Dendritic cell treated with granulocyte-macrophage colony-stimulating factor and Interleukin-4, amounts not matched to agents 40 ng/mL and 50 ng/mL, for 4 days (primary cell): Measurements from ENCODE around the gene NEO1.
"Not testable (repeated sequence)": the region's sequence is repeated elsewhere in the genome, so short reads cannot be mapped to it uniquely, and the experiment has no call there.

Experiments
- H3K27ac Mint-ChIP-seq: one replicate; pipeline ENCODE4 v1.8.0; 2022; ENCODE audit warnings: mild to moderate bottlenecking, mixed read lengths
- H3K27me3 Mint-ChIP-seq: one replicate; pipeline ENCODE4 v1.8.0; 2022; ENCODE audit warnings: mild to moderate bottlenecking, mixed read lengths
- H3K36me3 Mint-ChIP-seq: one replicate; pipeline ENCODE4 v1.8.0; 2022; ENCODE audit warnings: low read depth, mixed read lengths
- H3K4me1 Mint-ChIP-seq: one replicate; pipeline ENCODE4 v1.8.0; 2022; ENCODE audit warnings: low read depth, mixed read lengths
- H3K4me3 Mint-ChIP-seq: one replicate; pipeline ENCODE4 v1.8.0; 2022; ENCODE audit warnings: mild to moderate bottlenecking, moderate library complexity, mixed read lengths
- H3K9me3 Mint-ChIP-seq: one replicate; pipeline ENCODE4 v1.8.0; 2022; ENCODE audit warnings: mixed read lengths
- intact Hi-C: fragments of 100-400 bp; cut with micrococcal nuclease; formaldehyde crosslinking; loops from one replicate; pipeline ENCODE4 v1.15.0; 2022

NEO1 gene

DNA sequence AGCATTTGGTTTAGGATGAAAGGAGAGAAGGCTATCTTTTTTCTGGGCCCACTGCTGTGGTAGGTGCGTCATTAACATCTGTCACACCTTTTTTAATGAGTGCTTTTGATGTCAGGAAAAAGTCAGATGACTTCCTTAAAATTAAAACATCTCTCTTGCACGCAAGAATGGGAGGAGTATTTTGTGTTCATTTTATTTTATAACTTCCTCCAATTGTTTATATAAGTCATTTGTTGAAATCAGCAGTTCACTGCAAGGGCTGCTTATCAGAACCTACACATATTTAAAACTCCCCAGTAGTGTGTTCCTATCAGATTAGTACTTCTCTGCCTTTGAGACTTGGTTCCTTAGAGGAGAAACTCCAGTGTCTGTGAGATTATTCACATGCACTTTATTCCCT, 143.8 kb downstream of the NEO1 start:
- intact Hi-C loops, result no loop called here
- Mint-ChIP-seq H3K27me3 (peaks cover 20% of the 10 kb centered on the region), H3K27ac (no peak overlapping the region), H3K9me3 (no peaks in the 10 kb centered on the region), H3K4me3 (no peak overlapping the region), H3K4me1 (no peaks in the 10 kb centered on the region), H3K36me3 (no peaks in the 10 kb centered on the region)

DNA sequence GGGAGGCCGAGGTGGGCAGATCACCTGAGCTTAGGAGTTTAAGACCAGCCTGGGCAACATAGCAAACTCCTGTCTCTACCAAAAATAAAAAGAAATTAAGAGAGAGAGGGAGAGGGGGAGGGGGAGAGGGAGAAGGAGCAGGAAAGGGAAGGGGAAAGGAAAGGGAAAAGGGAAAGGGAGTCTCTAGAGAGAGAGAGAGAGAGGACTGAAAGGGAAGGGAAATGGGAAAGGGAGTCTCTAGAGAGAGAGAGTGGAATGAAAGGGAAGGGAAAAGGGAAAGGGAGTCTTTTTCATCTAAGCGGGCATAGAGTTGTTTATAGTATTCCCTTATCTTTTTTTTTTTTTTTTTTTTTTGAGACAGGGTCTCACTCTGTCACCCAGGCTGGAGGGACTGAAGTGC, 148.1 kb downstream of the NEO1 start:
- H3K9me3 Mint-ChIP-seq, result no peaks in the 10 kb centered on the region
- intact Hi-C loops, result no loop called here
- H3K27me3 Mint-ChIP-seq, result peaks cover 22% of the 10 kb centered on the region
- no peaks in the 10 kb centered on the region for H3K36me3 Mint-ChIP-seq
- no peak overlapping the region for H3K27ac Mint-ChIP-seq
- no peak overlapping the region for H3K4me3 Mint-ChIP-seq
- H3K4me1 Mint-ChIP-seq, result no peaks in the 10 kb centered on the region

DNA sequence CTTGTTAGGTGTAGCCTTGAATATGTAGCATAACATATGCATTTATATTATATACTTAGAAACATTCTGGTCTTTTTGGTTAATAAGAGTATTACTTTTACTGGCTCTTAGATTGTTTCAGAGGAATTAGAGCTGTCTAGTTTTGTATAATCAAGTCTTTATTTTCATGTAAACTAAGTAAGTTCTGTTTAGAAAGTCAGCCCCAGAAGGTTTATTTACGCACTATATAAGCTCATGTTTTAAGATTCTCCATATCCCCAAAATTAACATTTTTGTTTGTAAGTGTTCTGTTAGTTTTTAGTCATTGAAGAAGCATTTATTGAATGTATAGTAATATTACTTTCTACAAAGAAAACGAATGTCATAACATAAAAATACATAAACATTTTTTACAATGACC, 158.4 kb downstream of the NEO1 start:
- Mint-ChIP-seq H3K27me3 (peaks cover 12% of the 10 kb centered on the region), H3K36me3 (no peaks in the 10 kb centered on the region)
- intact Hi-C loops, result no loop called here

DNA sequence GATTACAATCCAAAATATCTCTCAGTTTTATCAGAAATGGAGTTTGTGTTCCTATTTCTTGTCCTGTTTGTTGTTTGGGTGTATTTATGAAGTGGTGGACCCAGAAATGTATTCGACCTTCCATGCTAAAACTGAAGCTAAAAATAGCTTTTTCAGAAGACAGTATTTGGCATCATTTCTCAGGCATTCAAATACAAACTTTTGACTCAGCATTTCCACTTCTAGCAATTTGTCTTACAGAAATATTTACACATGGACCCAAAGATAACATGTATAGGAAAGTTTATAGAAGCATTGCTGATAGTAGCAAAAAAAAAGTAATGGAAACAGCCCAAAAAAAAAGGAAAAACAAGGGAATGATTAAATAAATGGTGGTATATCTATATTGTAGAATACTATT, 160.2 kb downstream of the NEO1 start:
- H3K9me3 Mint-ChIP-seq, result no peaks in the 10 kb centered on the region

More for the DNA sequence above, 158.4 kb downstream of the NEO1 start:
- Mint-ChIP-seq H3K4me1 (no peaks in the 10 kb centered on the region), H3K27ac (no peak overlapping the region), H3K9me3 (no peaks in the 10 kb centered on the region), H3K4me3 (no peak overlapping the region)

DNA sequence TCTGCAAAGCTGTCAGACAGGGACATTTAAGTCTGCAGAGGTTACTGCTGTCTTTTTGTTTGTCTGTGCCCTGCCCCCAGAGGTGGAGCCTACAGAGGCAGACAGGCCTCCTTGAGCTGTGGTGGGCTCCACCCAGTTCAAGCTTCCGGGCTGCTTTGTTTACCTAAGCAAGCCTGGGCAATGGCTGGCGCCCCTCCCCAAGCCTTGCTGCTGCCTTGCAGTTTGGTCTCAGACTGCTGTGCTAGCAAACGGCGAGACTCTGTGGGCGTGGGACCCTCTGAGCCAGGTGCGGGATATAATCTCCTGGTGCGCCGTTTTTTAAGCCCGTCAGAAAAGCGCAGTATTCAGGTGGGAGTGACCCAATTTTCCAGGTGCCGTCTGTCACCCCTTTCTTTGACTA, 169.2 kb downstream of the NEO1 start:
- intact Hi-C loops, H3K27me3 Mint-ChIP-seq, H3K36me3 Mint-ChIP-seq, H3K9me3 Mint-ChIP-seq, H3K4me3 Mint-ChIP-seq, H3K27ac Mint-ChIP-seq, H3K4me1 Mint-ChIP-seq: not testable (repeated sequence)

More for the DNA sequence above, 160.2 kb downstream of the NEO1 start:
- H3K36me3 Mint-ChIP-seq, result no peaks in the 10 kb centered on the region
- intact Hi-C loops, result no loop called here
- no peaks in the 10 kb centered on the region for H3K4me1 Mint-ChIP-seq
- no peak overlapping the region for H3K4me3 Mint-ChIP-seq
- peaks cover 11% of the 10 kb centered on the region for H3K27me3 Mint-ChIP-seq
- no peak overlapping the region for H3K27ac Mint-ChIP-seq

DNA sequence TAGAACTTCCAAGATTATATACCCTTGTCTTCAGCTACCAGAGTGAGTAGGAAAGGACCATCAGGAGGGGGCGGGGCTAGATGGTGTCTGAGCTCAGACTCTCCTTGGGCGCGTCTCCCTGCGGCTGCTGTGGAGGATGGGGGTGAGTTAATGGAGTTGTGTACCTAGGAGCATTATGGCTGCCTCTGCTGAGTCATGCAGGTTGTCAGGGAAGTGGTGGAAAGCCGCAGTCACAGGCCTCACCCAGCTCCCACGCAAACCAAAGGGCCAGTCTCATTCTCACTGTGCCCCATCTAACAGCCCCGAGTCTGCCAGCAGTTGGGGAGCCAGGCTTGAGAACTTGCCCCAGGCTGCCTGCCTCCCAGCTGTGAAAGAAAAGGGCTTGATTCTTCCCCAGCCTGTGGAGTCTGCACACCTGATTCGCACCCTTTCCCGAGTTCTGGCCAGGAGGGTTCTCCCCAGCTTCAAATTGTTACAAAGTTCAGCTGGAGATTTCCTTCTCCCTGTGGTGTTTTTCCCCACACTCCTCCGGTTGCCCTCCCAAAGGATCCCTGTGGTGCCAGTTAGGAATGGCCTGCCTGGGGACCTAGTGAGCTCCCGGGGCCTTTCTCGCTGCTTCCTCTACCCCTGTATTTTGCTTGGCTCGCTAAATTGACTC, 173.2 kb downstream of the NEO1 start:
- intact Hi-C loops, result no loop called here
- Mint-ChIP-seq H3K27ac (no peak overlapping the region), H3K27me3 (peaks cover 24% of the 10 kb centered on the region), H3K9me3 (peaks cover 9% of the 10 kb centered on the region), H3K4me1 (no peaks in the 10 kb centered on the region), H3K4me3 (no peak overlapping the region), H3K36me3 (no peaks in the 10 kb centered on the region)

- Mint-ChIP-seq H3K4me1 (no peaks in the 10 kb centered on the region), H3K27me3 (peaks cover 24% of the 10 kb centered on the region), H3K27ac (no peak overlapping the region), H3K36me3 (no peaks in the 10 kb centered on the region), H3K4me3 (no peak overlapping the region), H3K9me3 (peaks cover 9% of the 10 kb centered on the region)
- intact Hi-C loops, result no loop called here
Measured at GRCh38 chr15:73226093-73226814, 174.0 kb downstream of the NEO1 start.

GRCh38 chr15:73227433-73228056, 175.3 kb downstream of the NEO1 start:
- Mint-ChIP-seq H3K4me1 (no peaks in the 10 kb centered on the region), H3K4me3 (no peak overlapping the region), H3K36me3 (no peaks in the 10 kb centered on the region), H3K27me3 (peaks cover 27% of the 10 kb centered on the region), H3K9me3 (peaks cover 5% of the 10 kb centered on the region), H3K27ac (no peak overlapping the region)
- intact Hi-C loops, result no loop called here

DNA sequence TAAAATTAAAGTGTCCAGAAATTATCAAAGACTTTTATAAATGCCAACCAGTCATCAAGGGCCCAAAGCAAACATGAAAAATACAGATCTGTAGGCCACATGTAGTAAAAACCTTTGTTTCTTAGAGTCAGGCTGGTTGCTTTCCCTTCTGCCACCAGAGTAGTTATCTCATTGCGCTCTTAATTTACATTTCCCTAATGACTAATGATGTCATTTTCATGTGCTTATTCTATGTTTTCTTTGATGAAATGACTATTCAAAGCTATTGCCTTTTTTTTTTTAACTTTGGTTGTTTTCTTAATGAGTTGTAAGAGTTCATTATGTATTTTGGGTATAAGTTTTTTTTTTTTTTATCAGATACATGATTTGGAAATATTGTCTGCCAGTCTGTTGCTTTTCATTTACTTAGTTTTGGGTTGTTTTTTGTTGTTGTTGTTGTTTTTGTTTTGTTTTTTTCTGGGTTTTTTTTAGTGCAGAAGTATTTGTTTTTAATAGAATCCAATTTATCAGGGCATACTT, 175.9 kb downstream of the NEO1 start:
- intact Hi-C loops, result no loop called here
- H3K4me3 Mint-ChIP-seq, result no peak overlapping the region

DNA sequence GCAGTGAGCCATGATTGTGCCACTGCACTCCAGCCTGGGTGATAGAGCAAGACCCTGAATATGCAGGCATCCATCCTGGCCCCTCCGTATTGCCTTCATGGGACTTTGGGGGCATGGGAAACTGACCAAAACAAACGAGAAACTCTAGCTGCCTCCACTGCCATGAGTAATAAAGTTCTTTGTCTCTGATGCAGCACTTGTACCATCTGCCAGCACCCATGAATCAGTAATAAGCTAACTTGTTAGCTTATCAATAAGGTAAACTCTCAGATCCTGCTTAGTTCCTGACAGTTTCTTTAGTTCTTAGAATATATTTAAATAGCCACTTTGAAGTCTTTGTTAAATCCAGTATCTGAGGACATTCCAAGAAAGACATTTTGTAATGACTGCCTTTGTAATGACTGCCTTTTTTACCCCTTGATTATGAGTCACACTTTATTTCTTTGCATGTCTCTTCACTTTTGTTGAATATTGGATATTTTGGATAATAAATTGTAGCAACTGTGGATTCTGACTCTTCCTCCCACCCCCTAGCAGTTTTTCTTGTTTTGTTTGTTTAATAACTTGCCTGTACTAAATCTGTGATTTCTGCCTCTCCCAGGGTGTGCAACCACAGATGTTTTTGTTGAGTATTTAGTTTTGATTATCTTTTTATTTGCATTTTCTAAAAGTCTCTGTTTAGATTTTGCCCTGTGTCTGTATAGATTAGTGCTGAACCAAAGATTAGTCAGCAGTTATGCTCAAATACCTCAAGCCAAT, 179.6 kb downstream of the NEO1 start:
- Mint-ChIP-seq H3K4me3 (no peak overlapping the region), H3K9me3 (no peaks in the 10 kb centered on the region), H3K27me3 (peaks cover 31% of the 10 kb centered on the region), H3K27ac (no peak overlapping the region), H3K36me3 (no peaks in the 10 kb centered on the region), H3K4me1 (no peaks in the 10 kb centered on the region)
- intact Hi-C loops, result no loop called here

More for the DNA sequence above, 175.9 kb downstream of the NEO1 start:
- Mint-ChIP-seq H3K27me3 (peaks cover 27% of the 10 kb centered on the region), H3K36me3 (no peaks in the 10 kb centered on the region), H3K27ac (no peak overlapping the region), H3K9me3 (no peaks in the 10 kb centered on the region), H3K4me1 (no peaks in the 10 kb centered on the region)

DNA sequence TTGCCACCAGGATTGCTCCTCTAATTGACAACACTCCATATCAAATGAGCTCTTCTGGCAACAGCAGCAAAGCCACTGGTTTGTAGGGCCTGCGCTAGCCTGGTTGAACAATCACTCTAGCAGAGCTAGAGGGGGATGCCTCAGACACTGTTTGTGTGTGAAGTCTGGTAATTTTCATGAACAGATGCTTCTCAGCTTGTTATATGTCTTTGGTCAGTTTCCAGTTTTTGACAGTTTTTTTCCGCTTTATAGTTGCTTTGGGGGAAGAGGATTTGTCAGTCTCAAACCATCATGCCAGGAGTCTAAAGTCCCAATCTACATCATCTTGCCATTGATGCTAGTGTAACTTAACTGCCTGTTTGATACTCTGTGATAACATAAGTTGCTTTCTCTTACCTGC, 180.5 kb downstream of the NEO1 start:
- H3K9me3 Mint-ChIP-seq, result no peaks in the 10 kb centered on the region
- no peak overlapping the region for H3K27ac Mint-ChIP-seq
- H3K4me3 Mint-ChIP-seq, result no peak overlapping the region
- H3K27me3 Mint-ChIP-seq, result peaks cover 27% of the 10 kb centered on the region
- H3K4me1 Mint-ChIP-seq, result no peaks in the 10 kb centered on the region
- H3K36me3 Mint-ChIP-seq, result no peaks in the 10 kb centered on the region
- intact Hi-C loops, result no loop called here

- no peaks in the 10 kb centered on the region for H3K4me1 Mint-ChIP-seq
- no peak overlapping the region for H3K27ac Mint-ChIP-seq
- peaks cover 23% of the 10 kb centered on the region for H3K27me3 Mint-ChIP-seq
- intact Hi-C loops, result no loop called here
- no peaks in the 10 kb centered on the region for H3K9me3 Mint-ChIP-seq
- no peak overlapping the region for H3K4me3 Mint-ChIP-seq
- no peaks in the 10 kb centered on the region for H3K36me3 Mint-ChIP-seq
Measured at GRCh38 chr15:73233623-73234022, 181.4 kb downstream of the NEO1 start.

GRCh38 chr15:73237910-73238309, 185.6 kb downstream of the NEO1 start:
- Mint-ChIP-seq H3K4me1 (no peaks in the 10 kb centered on the region), H3K4me3 (no peak overlapping the region), H3K9me3 (no peaks in the 10 kb centered on the region), H3K27me3 (peaks cover 19% of the 10 kb centered on the region), H3K36me3 (no peaks in the 10 kb centered on the region), H3K27ac (no peak overlapping the region)
- intact Hi-C loops, result no loop called here
